NB4 (cell line): ENCODE data around the gene FMO5.

Experiments used
- DNase-seq: peaks from one replicate; pipeline ENCODE4 v3.0.0; 2010; ENCODE audit warnings: low read depth
- H3K4me3 ChIP-seq: one replicate; pipeline ENCODE4 v1.5.1; 2011; ENCODE audit warnings: mild to moderate bottlenecking, low read depth, low read length, moderate library complexity
- CTCF ChIP-seq: IDR thresholded peaks from one replicate; pipeline ENCODE4 v1.5.1; 2012; ENCODE audit warnings: low read depth, low read length
- MAX ChIP-seq: IDR thresholded peaks from 2 replicates; pipeline ENCODE4 v1.6.1; 2011; ENCODE audit warnings: low read depth, low read length
- MYC ChIP-seq: IDR thresholded peaks from 2 replicates; pipeline ENCODE4 v1.6.1; 2011; ENCODE audit warnings: low read depth, low read length
- POLR2A ChIP-seq: IDR thresholded peaks from 2 replicates; pipeline ENCODE4 v1.6.1; 2011; ENCODE audit warnings: mild to moderate bottlenecking; ENCODE audit not compliant: insufficient read length; ENCODE audit errors: extremely low read depth

The FMO5 gene

GRCh38 chr1:147266381-147266780 is 41.2 kb upstream of the FMO5 start:
- no peak for DNase-seq
- TF ChIP-seq CTCF (no peak), POLR2A (no peak), MYC (no peak), MAX (no peak)
- no peak overlapping the region for H3K4me3 ChIP-seq

GRCh38 chr1:147264158-147264768 is 39.1 kb upstream of the FMO5 start:
- DNase-seq: no peak
- no peak overlapping the region for H3K4me3 ChIP-seq
- no peak for TF ChIP-seq MAX
- no peak for TF ChIP-seq POLR2A
- TF ChIP-seq MYC: no peak
- no peak for TF ChIP-seq CTCF

GRCh38 chr1:147260956-147261355 is 35.8 kb upstream of the FMO5 start:
- DNase-seq: no peak
- TF ChIP-seq MAX (no peak), CTCF (no peak), POLR2A (no peak), MYC (no peak)
- H3K4me3 ChIP-seq: no peak overlapping the region

- no peak overlapping the region for H3K4me3 ChIP-seq
- DNase-seq: no peak
- TF ChIP-seq POLR2A (no peak), MAX (no peak), CTCF (no peak), MYC (no peak)
Measured at GRCh38 chr1:147252540-147252939, 27.4 kb upstream of the FMO5 start.

DNA sequence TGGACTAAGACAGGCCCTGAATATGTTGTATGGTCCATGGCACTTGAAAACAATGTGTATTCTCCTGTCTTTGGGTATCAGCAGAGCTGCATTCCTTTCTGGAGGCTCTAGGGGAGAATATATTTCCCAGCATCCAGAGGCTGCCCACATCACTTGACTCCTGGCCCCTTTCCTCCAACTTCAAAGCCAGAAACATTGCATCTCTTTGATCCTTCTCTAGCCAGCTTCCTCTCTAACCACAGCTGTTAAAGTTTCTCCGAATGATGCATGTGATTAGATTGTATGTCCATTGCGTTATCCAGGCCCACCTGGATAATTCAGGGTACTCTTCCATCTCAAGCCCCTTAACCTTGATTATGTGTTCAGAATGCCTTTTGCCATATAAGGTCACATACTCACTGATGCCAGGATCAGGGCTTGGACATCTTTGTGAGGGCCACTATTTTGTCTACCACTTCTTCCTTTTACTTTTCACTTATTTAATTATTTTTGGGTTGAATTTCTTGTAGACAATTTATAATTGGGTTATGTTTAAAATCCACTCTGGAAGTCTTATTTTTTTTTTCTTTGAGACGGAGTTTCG is 22.6 kb upstream of the FMO5 start:
- no peak overlapping the region for H3K4me3 ChIP-seq
- DNase-seq: no peak
- TF ChIP-seq CTCF: no peak
- no peak for TF ChIP-seq POLR2A
- TF ChIP-seq MAX: no peak
- no peak for TF ChIP-seq MYC
